Neural progenitor cell (in vitro differentiated cells): Measurements from ENCODE around the gene IP6K2. TPM values are rescaled to one million over a fixed set of nuclear protein-coding genes. Genes with fewer than 3 reads are reported as not detected.
A peak's percentile ranks its signal among the peaks of the same experiment; 100 is the strongest.

ENCODE experiments used
- DNase-seq: peaks from one replicate; pipeline ENCODE4 v3.0.0-alpha.2; 2016; ENCODE audit warnings: low spot score
- H2AFZ ChIP-seq: fragments of 200-600 bp; sonication (generic); replicated peaks from 2 replicates; pipeline ENCODE4 v1.6.1; 2016; ENCODE audit warnings: antibody characterized with exemption
- H3F3A ChIP-seq: fragments of 200-600 bp; sonication (generic); 2 replicates; pipeline ENCODE4 v1.6.1; 2016; ENCODE audit warnings: antibody characterized with exemption, low read depth
- H3K27ac ChIP-seq: fragments of 200-600 bp; sonication (generic); 2 replicates; pipeline ENCODE4 v1.5.1; 2016; ENCODE audit warnings: mild to moderate bottlenecking
- H3K27me3 ChIP-seq: fragments of 200-600 bp; sonication (generic); 2 replicates; pipeline ENCODE4 v1.6.1; 2016; ENCODE audit warnings: mild to moderate bottlenecking, moderate library complexity
- H3K36me3 ChIP-seq: fragments of 200-600 bp; sonication (generic); 2 replicates; pipeline ENCODE4 v1.5.1; 2016
- H3K4me1 ChIP-seq: fragments of 200-600 bp; sonication (generic); 2 replicates; pipeline ENCODE4 v1.6.1; 2016; ENCODE audit warnings: mixed run types
- H3K4me2 ChIP-seq: fragments of 200-600 bp; sonication (generic); 2 replicates; pipeline ENCODE4 v1.6.1; 2016
- H3K4me3 ChIP-seq: fragments of 200-600 bp; sonication (generic); 2 replicates; pipeline ENCODE4 v1.5.1; 2016
- H3K79me2 ChIP-seq: fragments of 200-600 bp; sonication (generic); 2 replicates; pipeline ENCODE4 v1.6.1; 2016; ENCODE audit warnings: low read depth
- H3K9ac ChIP-seq: fragments of 200-600 bp; sonication (generic); 2 replicates; pipeline ENCODE4 v1.6.1; 2016
- H3K9me3 ChIP-seq: fragments of 200-600 bp; sonication (generic); 2 replicates; pipeline ENCODE4 v1.5.1; 2016; ENCODE audit warnings: low read depth
- H4K20me1 ChIP-seq: fragments of 200-600 bp; sonication (generic); 2 replicates; pipeline ENCODE4 v1.6.1; 2016; ENCODE audit warnings: low read depth
- H3K27ac Mint-ChIP-seq: 3 replicates; pipeline ENCODE4 v1.8.0; 2021; ENCODE audit warnings: mixed read lengths
- H3K27me3 Mint-ChIP-seq: 2 replicates; pipeline ENCODE4 v1.8.0; 2022; ENCODE audit warnings: low read depth, mild to moderate bottlenecking, inconsistent platforms, moderate library complexity, mixed read lengths; ENCODE audit not compliant: insufficient read depth
- H3K36me3 Mint-ChIP-seq: 3 replicates; pipeline ENCODE4 v1.8.0; 2021; ENCODE audit warnings: mixed read lengths
- H3K4me1 Mint-ChIP-seq: 3 replicates; pipeline ENCODE4 v1.8.0; 2021; ENCODE audit warnings: mixed read lengths
- H3K4me3 Mint-ChIP-seq: 3 replicates; pipeline ENCODE4 v1.8.0; 2021; ENCODE audit warnings: mild to moderate bottlenecking, moderate library complexity, mixed read lengths
- H3K9me3 Mint-ChIP-seq: 3 replicates; pipeline ENCODE4 v1.8.0; 2020; ENCODE audit warnings: mixed read lengths
- EZH2 ChIP-seq: fragments of 200-600 bp; sonication (generic); IDR thresholded peaks from 2 replicates; pipeline ENCODE4 v1.6.1; 2017; ENCODE audit warnings: antibody characterized with exemption, mild to moderate bottlenecking, moderate library complexity
- EZH2phosphoT487 ChIP-seq: fragments of 200-600 bp; sonication (generic); IDR thresholded peaks from 2 replicates; pipeline ENCODE4 v1.6.1; 2017; ENCODE audit warnings: antibody characterized with exemption
- total RNA-seq: library from RNA; depleted of rRNA; stranded (reverse); fragments of >200 nt; gene quantifications from 2 replicates; pipeline ENCODE4 v1.2.3, GENCODE V29; 2015; ENCODE audit warnings: low replicate concordance
- TF ChIP-seq, protein P1 (sequence below): fragments of 200-600 bp; sonication (generic); IDR thresholded peaks from 2 replicates; pipeline ENCODE4 v1.5.1; 2017; ENCODE audit warnings: antibody characterized with exemption, mild to moderate bottlenecking

Gene IP6K2
- total RNA-seq, 1 donor from 2014 or later = 130 TPM

DNA sequence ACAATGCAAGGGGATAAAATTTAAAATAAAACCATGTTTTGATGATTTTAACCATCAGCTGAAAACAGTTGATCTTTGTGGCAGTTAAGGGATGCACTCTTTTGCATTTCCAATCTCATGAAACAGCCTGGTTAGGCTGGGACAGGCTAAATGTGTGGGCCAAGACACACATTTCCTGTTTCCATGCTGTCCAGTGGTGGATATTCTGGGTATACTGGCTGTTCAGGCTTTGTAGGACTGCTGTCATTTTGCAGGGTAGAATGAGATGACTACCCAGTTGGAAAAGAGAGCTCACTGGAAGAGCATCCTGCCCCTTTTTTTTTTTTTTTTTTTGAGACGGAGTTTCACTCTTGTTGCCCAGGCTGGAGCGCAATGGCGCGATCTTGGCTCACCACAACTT is 42.0 kb upstream of the IP6K2 start:
- TF ChIP-seq EZH2phosphoT487 (no peak), EZH2 (no peak)
- TF ChIP-seq, protein P1, sequence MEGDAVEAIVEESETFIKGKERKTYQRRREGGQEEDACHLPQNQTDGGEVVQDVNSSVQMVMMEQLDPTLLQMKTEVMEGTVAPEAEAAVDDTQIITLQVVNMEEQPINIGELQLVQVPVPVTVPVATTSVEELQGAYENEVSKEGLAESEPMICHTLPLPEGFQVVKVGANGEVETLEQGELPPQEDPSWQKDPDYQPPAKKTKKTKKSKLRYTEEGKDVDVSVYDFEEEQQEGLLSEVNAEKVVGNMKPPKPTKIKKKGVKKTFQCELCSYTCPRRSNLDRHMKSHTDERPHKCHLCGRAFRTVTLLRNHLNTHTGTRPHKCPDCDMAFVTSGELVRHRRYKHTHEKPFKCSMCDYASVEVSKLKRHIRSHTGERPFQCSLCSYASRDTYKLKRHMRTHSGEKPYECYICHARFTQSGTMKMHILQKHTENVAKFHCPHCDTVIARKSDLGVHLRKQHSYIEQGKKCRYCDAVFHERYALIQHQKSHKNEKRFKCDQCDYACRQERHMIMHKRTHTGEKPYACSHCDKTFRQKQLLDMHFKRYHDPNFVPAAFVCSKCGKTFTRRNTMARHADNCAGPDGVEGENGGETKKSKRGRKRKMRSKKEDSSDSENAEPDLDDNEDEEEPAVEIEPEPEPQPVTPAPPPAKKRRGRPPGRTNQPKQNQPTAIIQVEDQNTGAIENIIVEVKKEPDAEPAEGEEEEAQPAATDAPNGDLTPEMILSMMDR = no peak
- no peaks in the 10 kb centered on the region for H3K27me3 ChIP-seq
- no peaks in the 10 kb centered on the region for H3K36me3 ChIP-seq
- peaks cover 11% of the 10 kb centered on the region for H3K4me1 Mint-ChIP-seq
- no peaks in the 10 kb centered on the region for H3F3A ChIP-seq
- H3K79me2 ChIP-seq = no peaks in the 10 kb centered on the region
- H3K4me3 Mint-ChIP-seq = no peak overlapping the region
- H3K9me3 ChIP-seq = no peaks in the 10 kb centered on the region
- H3K36me3 Mint-ChIP-seq = peaks cover 4% of the 10 kb centered on the region
- no peak overlapping the region for H3K4me3 ChIP-seq
- no peaks in the 10 kb centered on the region for H3K4me1 ChIP-seq
- no peaks in the 10 kb centered on the region for H3K9me3 Mint-ChIP-seq
- no peak overlapping the region for H3K4me2 ChIP-seq
- no peak overlapping the region for H3K27ac Mint-ChIP-seq
- H3K27ac ChIP-seq = no peak overlapping the region
- H4K20me1 ChIP-seq = no peaks in the 10 kb centered on the region
- DNase-seq = no peak
- H2AFZ ChIP-seq = no peak overlapping the region
- no peak overlapping the region for H3K9ac ChIP-seq
- peaks cover 2% of the 10 kb centered on the region for H3K27me3 Mint-ChIP-seq

DNA sequence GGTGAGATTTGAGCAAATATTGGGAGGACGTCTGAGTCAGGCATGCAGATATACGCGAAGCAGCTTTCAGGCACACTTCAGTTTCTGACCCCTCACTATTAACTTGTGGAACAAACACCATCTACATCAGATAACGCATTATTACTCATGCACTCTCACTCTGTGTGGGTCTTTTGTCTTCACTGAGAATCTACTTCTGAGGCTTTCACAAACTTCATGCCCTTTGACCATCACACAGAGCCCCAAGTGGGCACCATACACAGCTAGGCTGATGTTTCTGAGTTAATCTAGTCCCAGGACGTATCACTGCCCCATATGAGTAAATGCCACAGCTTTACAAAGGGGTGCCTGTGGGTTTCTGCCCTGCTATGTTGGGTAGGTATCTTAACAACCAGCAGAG is 39.6 kb upstream of the IP6K2 start:
- Histone ChIP-seq H3K4me1 (no peaks in the 10 kb centered on the region), H3K27me3 (no peaks in the 10 kb centered on the region), H2AFZ (no peak overlapping the region), H3K4me3 (no peak overlapping the region), H3K9me3 (no peaks in the 10 kb centered on the region), H3K27ac (no peak overlapping the region), H3K9ac (no peak overlapping the region), H4K20me1 (no peaks in the 10 kb centered on the region), H3F3A (no peaks in the 10 kb centered on the region), H3K36me3 (no peaks in the 10 kb centered on the region), H3K4me2 (no peak overlapping the region), H3K79me2 (no peaks in the 10 kb centered on the region)
- peak overlapping the region; percentile 35 for H3K27ac Mint-ChIP-seq
- H3K4me3 Mint-ChIP-seq = no peak overlapping the region
- no peaks in the 10 kb centered on the region for H3K27me3 Mint-ChIP-seq
- peaks cover 11% of the 10 kb centered on the region for H3K4me1 Mint-ChIP-seq
- no peaks in the 10 kb centered on the region for H3K9me3 Mint-ChIP-seq
- peaks cover 4% of the 10 kb centered on the region for H3K36me3 Mint-ChIP-seq
- TF ChIP-seq EZH2 (no peak), EZH2phosphoT487 (no peak)
- TF ChIP-seq, protein P1 = no peak
- DNase-seq = no peak

DNA sequence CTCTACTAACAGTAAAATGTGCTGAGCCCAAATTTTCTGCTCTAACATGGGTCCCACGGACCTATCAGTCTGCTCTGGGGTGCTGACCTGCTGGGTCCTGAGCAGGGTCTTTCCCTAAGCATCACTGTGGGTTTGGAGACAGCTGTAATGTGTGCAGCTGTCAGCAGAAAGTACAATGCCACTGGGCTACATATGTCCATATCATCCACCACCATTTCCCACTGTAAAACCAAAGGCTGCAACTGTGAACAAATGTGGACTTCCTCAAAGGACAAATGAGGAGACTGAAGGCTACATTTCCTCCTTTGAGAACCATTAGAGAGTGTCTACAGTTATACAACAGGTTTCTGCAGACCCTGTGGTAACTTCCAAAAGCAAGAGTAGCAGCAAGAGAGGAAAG is 33.8 kb upstream of the IP6K2 start:
- Histone ChIP-seq H3K27ac (no peak overlapping the region), H3K9me3 (no peaks in the 10 kb centered on the region), H3F3A (no peaks in the 10 kb centered on the region), H3K27me3 (no peaks in the 10 kb centered on the region), H3K4me3 (no peak overlapping the region), H3K4me1 (no peaks in the 10 kb centered on the region), H3K79me2 (no peaks in the 10 kb centered on the region), H4K20me1 (no peaks in the 10 kb centered on the region), H3K9ac (no peak overlapping the region), H2AFZ (no peak overlapping the region), H3K36me3 (no peaks in the 10 kb centered on the region), H3K4me2 (no peak overlapping the region)
- H3K36me3 Mint-ChIP-seq = peaks cover 4% of the 10 kb centered on the region
- no peak overlapping the region for H3K4me3 Mint-ChIP-seq
- TF ChIP-seq EZH2phosphoT487 = no peak
- TF ChIP-seq, protein P1 = no peak
- no peak for TF ChIP-seq EZH2
- no peak for DNase-seq
- H3K27me3 Mint-ChIP-seq = no peaks in the 10 kb centered on the region
- no peak overlapping the region for H3K27ac Mint-ChIP-seq
- H3K9me3 Mint-ChIP-seq = peaks cover 1% of the 10 kb centered on the region
- H3K4me1 Mint-ChIP-seq = no peaks in the 10 kb centered on the region

DNA sequence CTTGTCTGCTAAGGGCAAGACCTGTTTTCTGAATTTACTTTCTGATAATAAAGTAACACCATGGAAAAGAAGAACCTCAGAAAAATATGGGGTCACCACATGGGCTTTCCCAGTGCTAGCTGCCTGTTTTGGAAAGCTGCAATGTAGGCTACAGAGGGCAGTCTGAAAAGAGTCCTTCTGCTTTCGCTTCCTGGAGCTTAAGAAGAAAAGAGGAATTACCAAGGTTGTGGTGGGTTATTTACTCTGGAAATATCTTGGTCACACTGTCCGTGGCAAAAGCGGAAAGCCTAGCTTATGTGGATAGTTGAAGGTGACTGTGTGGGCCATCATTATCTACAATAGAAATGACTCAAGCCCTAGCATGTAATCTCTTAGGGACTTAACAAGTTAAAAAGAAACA is 31.7 kb upstream of the IP6K2 start:
- Mint-ChIP-seq H3K4me1 (no peaks in the 10 kb centered on the region), H3K36me3 (peaks cover 6% of the 10 kb centered on the region), H3K4me3 (no peak overlapping the region), H3K9me3 (peaks cover 4% of the 10 kb centered on the region), H3K27ac (no peak overlapping the region), H3K27me3 (no peaks in the 10 kb centered on the region)
- Histone ChIP-seq H3K4me3 (no peak overlapping the region), H3K4me1 (no peaks in the 10 kb centered on the region), H4K20me1 (no peaks in the 10 kb centered on the region), H2AFZ (no peak overlapping the region), H3K27ac (no peak overlapping the region), H3F3A (no peaks in the 10 kb centered on the region), H3K36me3 (no peaks in the 10 kb centered on the region), H3K27me3 (no peaks in the 10 kb centered on the region), H3K79me2 (no peaks in the 10 kb centered on the region), H3K4me2 (no peak overlapping the region), H3K9me3 (no peaks in the 10 kb centered on the region), H3K9ac (no peak overlapping the region)
- DNase-seq = no peak
- TF ChIP-seq, protein P1 = no peak
- TF ChIP-seq EZH2phosphoT487 (no peak), EZH2 (no peak)
